ENCODE data around the gene TMEM108. TPM values are rescaled to one million over a fixed set of nuclear protein-coding genes. Genes with fewer than 3 reads are reported as not detected.

Gene TMEM108
- polyA plus RNA-seq, 1 experiment, result 0.63 TPM

- H3K27ac ChIP-seq (ENCODE audit: low read depth, low read length), result no peak overlapping the region
- no peaks in the 10 kb centered on the region for H3K27me3 ChIP-seq (ENCODE audit: control insufficient read depth, insufficient read depth, low read length)
- ChIA-PET POLR2A (no interaction called here), CTCF (interaction anchor here (2.0 to 4.3 kb wide), 2 partner anchors 378 to 693 kb away, joined by 7 to 40 read pairs; no protein-coding TSS in a partner anchor)
- TF ChIP-seq CTCF (IDR thresholded peaks at IDR 0.05; ENCODE audit: low read depth, low read length), result no peak
- no peaks in the 10 kb centered on the region for H3K9me3 ChIP-seq (ENCODE audit: control insufficient read depth, insufficient read depth, low read length)
- H3K4me3 ChIP-seq (ENCODE audit: low read depth, low read length), result no peak overlapping the region
- no peak for DNase-seq (ENCODE audit: low read depth, low spot score)
Measured at GRCh38 chr3:133419151-133419909, 381.1 kb downstream of the TMEM108 start.

- no peak for TF ChIP-seq CTCF (IDR thresholded peaks at IDR 0.05; ENCODE audit: low read depth, low read length)
- CTCF ChIA-PET, result interaction anchor here (1.0 to 5.7 kb wide), 8 partner anchors 10 to 699 kb away, joined by 3 to 42 read pairs (median 4); no protein-coding TSS in a partner anchor
- POLR2A ChIA-PET, result no interaction called here
Measured at GRCh38 chr3:133424937-133425869, 387.0 kb downstream of the TMEM108 start.

GRCh38 chr3:133425898-133426297 lies 387.7 kb downstream of the TMEM108 start:
- POLR2A ChIA-PET, result no interaction called here
- Histone ChIP-seq H3K9me3 (ENCODE audit: control insufficient read depth, insufficient read depth, low read length) (no peaks in the 10 kb centered on the region), H3K27me3 (ENCODE audit: control insufficient read depth, insufficient read depth, low read length) (no peaks in the 10 kb centered on the region), H3K4me3 (ENCODE audit: low read depth, low read length) (no peak overlapping the region), H3K27ac (ENCODE audit: low read depth, low read length) (no peak overlapping the region)
- TF ChIP-seq CTCF (IDR thresholded peaks at IDR 0.05; ENCODE audit: low read depth, low read length), result no peak
- CTCF ChIA-PET, result interaction anchor here (1.6 to 5.7 kb wide), 3 partner anchors 385 to 695 kb away, joined by 8 to 42 read pairs (median 12); no protein-coding TSS in a partner anchor
- DNase-seq (ENCODE audit: low read depth, low spot score), result no peak

More at GRCh38 chr3:133424937-133425869, 387.0 kb downstream of the TMEM108 start:
- Histone ChIP-seq H3K9me3 (ENCODE audit: control insufficient read depth, insufficient read depth, low read length) (no peaks in the 10 kb centered on the region), H3K27me3 (ENCODE audit: control insufficient read depth, insufficient read depth, low read length) (no peaks in the 10 kb centered on the region), H3K4me3 (ENCODE audit: low read depth, low read length) (no peak overlapping the region), H3K27ac (ENCODE audit: low read depth, low read length) (no peak overlapping the region)
- DNase-seq (ENCODE audit: low read depth, low spot score), result no peak

- DNase-seq (ENCODE audit: low read depth, low spot score), result no peak
- CTCF ChIA-PET, result interaction anchor here (1.6 to 1.9 kb wide), 2 partner anchors 386 to 696 kb away, joined by 8 to 12 read pairs; no protein-coding TSS in a partner anchor
Measured at GRCh38 chr3:133426721-133427120, 388.5 kb downstream of the TMEM108 start.

More at GRCh38 chr3:133426721-133427120, 388.5 kb downstream of the TMEM108 start:
- no peaks in the 10 kb centered on the region for H3K9me3 ChIP-seq (ENCODE audit: control insufficient read depth, insufficient read depth, low read length)
- H3K27me3 ChIP-seq (ENCODE audit: control insufficient read depth, insufficient read depth, low read length), result no peaks in the 10 kb centered on the region
- POLR2A ChIA-PET, result no interaction called here
- no peak for TF ChIP-seq CTCF (IDR thresholded peaks at IDR 0.05; ENCODE audit: low read depth, low read length)
- no peak overlapping the region for H3K4me3 ChIP-seq (ENCODE audit: low read depth, low read length)
- no peak overlapping the region for H3K27ac ChIP-seq (ENCODE audit: low read depth, low read length)
